GM18873 (cell line): ENCODE results near the gene GKN1.

Experiments
- ATAC-seq: cut with Tn5 transposase; IDR thresholded peaks from one replicate; pipeline ENCODE4 v1.9.1; 2021; ENCODE audit warnings: mild to moderate bottlenecking, moderate library complexity, moderate number of reproducible peaks; ENCODE audit not compliant: unreplicated experiment, low FRiP score

The GKN1 gene, protein sequence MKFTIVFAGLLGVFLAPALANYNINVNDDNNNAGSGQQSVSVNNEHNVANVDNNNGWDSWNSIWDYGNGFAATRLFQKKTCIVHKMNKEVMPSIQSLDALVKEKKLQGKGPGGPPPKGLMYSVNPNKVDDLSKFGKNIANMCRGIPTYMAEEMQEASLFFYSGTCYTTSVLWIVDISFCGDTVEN

DNA sequence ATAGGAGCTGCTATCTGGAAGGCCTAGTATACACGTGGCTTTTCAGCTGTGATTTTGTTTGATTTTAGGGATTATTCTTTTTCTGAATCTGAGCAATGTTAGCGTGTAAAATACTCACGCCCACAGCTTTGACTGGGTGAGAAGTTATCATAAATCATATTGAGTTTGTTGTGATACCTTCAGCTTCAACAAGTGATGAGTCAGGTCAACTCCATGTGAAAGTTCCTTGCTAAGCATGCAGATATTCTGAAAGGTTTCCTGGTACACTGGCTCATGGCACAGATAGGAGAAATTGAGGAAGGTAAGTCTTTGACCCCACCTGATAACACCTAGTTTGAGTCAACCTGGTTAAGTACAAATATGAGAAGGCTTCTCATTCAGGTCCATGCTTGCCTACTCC, at the start of gene GKN1:
Gene GKN1 (plus strand): TSS at position 386 of the 400 bp plus-strand sequence. CDS start 42 bp downstream, outside the sequence.
- no peak for ATAC-seq

DNA sequence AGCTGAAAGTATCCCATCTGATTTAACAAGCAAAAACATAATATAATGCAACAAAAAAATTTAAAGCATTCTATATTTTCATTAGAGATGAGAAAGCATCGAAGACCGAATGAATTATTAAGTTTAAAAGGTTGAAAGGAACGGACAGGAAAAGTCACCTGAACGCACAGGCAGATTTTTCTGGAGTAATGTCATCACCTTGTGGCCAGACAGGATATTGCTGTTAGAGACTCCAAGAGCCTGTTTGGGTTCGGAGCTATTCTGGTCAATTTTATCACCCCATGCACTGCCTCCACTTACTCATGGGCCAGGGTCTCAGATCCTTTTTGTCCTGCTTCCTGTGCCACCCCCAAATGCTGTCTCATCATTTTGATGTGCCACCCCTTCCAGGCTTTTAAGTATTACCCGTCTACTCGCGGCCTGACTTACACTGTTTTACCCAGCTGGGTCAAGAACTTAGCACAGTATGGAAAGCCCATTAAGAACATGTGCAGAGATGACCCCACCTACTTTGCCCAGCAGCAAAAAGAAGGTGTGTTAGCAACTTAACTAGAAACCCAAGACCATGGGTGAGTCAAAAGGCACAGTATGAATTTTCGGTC, 49.0 kb upstream of the GKN1 start:
- ATAC-seq: no peak

DNA sequence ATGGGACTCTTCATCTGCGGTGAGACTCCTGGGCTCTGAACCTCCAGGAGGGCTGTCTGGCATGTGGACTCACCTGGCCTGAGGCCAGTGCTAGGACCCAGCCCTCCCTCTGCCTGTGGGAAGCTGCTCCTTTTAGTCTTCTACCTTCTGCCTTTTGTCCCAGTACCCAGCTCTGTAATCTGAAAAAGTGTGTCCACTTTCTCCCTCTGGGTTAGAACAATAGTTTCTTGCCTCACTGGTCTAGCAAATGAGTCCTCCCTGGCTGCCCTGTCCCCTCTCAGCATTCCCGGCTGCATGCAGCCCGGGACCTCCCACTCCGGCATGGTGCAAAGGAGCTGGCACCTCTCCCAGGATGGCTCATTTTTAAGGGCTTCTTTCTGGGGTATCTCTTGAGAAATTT, 47.6 kb upstream of the GKN1 start:
- ATAC-seq: no peak

DNA sequence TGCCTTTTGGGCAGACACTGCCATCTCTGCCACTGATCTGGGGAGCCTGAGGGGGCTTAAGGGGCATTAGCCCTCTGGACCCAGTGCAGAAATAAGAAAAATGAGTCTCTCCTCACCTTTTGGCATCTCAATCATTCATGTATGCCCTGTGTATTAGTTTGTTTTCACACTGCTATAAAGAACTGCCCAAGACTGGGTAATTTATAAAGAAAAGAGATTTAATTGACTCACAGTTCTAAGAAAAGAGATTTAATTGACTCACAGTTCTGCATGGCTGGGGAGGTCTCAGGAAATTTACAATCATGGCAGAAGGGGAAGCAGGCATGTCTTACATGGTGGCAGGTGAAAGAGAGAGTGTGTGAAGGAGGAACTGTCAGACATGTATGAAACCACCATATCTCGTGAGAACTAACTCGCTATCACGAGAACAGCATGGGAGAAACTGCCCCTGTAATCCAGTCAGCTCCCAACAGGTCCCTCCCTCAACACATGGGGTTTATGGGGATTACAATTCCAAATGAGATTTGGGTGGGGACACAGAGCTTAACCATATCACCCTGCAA, 43.2 kb upstream of the GKN1 start:
- no peak for ATAC-seq

DNA sequence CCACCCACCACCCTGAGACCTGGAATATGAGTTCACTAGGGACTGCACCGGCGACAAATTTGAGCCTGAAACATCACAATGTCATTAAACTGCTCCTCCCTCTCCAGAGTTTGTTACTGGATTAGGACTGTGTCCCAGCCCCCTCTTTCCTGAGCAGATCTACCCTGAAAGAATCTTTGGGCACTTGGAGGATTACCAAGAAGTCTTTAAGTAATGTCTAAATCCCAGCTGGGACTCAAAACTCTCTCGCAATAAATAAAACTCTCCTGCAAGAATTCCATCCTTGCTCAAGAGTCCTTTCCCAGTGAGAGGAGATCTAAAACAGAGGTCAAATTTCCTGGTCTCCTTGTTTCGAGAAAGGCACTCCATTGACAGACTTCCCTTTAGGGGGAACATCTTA, 42.6 kb upstream of the GKN1 start:
- no peak for ATAC-seq

DNA sequence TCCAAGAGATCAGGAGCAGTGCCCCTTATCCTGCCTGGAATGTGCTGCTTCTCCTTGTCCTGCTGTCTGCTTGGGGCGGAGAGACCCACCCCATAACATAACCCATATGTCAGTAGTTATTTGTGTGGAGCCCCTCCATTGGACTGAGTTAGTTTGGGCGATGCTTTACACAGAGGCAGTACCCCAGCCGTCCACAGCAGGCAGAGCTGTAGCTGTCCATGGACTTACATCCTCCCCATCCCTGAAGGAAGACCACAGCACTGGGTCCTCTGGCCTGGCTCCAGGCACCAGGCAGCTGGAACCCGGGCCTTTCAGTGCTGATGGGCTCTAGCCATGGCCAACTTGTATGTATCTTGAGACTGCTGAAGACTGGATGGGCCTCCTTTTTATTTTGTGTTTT, 42.0 kb upstream of the GKN1 start:
- ATAC-seq: no peak

DNA sequence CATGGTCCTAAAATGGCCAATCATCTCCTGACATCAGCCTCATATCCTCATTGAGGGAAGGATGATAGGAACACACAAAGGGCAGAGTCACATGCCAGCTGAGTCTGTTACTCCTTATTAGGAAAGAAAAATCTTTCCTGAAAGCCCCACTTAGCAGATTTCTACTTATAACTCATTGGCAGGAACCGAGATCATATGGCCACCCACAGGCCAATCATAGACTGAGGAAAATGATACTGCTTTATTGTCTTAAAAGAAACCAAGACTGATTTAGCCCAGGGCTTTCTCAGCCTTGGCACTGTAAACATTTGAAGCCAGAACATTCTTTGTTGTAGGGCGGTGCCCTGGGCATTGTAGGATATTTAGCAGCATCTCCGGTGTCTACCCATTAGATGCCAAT, 40.4 kb upstream of the GKN1 start:
- no peak for ATAC-seq

DNA sequence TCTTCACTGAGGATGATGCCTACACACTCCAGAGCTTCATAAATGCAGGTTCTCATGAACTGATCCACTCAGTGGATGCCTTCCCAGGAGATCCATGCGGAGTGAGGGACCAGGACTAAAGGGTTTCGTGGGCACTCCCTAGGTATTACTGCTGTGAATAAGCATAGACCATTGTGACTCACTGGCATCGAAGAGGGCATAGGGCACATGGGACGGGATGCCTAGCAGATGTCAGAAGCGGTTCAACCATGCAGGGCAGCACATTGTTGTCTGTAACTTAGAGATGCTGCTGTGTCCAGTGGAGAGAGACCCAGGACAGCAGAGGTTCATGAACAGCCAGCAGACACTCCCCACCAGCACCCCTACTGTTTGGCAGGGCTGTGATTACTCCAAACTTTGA, 39.0 kb upstream of the GKN1 start:
- no peak for ATAC-seq

DNA sequence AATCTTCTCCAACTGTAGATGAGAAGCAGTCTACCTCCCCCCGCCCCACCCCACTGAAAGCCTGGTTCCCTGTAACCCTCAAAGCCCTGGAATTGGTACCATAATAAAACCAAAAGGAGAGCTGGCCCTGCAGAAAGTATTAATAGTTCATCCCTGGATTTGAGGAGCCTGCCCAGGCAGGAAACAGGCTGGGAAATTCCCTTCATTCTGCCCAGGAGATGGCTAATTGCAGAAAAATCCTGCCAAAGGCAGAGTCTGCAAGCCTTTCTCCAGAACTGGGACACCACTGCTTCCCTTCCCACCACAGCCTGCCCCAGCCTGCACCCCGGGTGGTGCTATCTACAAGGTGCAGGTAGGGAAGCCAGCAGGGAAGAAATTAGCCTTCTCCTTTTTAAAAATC, 38.0 kb upstream of the GKN1 start:
- no peak for ATAC-seq

DNA sequence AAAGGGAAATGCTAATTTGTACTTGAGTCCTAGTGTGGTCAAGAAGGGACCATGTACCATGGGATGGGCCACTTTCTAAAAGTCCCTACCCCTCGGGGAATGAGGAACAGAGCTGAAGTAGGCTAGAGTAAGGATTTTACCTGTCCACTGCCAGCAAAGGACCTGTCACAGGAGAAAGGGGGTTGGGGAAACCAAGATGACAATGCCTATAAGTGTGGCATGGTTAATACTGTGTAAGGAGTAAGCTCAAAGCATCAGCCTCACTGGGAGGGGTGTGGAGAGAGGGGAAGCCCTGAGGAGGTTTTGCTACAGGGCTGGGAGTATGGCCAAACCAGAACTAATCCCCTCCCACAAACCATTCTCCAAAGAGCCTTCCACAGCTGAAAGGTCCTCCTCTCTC, 37.5 kb upstream of the GKN1 start:
- ATAC-seq: no peak

DNA sequence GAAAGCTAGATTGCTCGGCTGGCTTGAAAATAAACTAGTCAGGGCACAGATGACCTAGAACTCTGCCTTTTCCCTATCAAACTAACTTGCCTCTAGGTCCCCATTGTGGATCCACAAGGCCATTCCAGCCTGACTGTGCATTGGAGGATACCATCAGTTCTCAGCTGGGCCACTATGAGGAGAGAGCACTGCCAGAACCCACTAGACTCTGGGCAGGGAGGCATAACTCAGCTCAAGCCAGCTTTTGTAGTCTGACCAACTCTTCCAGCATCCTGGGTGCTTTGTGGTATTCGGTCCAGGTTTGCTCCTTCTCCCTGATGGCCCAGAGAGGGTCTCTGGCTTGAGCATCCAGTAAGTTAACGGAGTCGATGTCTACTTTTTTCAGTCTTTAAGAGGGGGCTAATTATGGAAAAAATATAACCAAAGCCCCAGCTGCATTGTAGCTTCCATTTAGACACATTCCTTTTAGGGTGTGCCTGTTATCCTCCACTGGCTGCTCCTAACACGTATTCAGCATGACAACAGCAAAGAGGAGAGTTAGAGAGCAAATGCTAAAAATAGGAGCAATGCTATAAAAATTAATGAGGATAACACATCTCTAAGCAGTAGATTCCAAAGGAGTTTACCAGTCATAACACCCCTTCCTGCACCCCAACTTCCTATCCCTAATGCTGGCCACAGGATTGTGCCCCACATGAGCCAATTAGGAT, 36.9 kb upstream of the GKN1 start:
- no peak for ATAC-seq

DNA sequence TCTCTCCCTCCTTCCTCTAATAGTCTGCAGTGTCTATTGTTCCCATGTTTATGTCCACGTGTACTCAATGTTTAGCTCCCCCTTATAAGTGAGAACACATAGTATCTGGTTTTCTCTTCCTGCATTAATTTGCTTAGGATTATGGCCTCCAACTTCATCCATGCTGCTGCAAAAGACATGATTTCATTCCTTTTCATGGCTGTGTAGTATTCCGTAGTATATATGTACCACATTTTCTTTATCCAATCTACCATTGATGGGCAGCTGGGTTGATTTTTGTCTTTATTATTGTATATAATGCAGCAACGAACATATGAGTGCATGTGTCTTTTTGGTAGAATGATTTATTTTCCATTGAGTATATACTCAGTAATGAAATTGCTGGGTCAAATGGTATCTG, 35.5 kb upstream of the GKN1 start:
- no peak for ATAC-seq

DNA sequence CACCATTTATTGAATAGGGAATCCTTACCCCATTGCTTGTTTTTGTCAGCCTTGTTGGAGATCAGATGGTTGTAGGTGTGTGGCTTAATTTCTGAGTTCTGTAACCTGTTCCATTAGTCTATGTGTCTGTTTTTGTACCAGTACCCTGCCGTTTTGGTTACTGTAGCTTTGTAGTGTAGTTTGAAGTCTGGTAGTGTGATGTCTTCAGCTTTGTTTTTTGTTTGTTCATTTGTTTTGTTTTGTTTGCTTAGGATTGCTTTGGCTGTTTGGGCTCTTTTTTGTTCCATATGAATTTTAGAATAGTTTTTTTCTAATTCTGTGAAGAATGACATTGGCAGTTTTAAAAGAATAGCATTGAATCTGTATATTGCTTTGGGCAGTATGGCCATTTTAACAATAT, 34.5 kb upstream of the GKN1 start:
- ATAC-seq: no peak

DNA sequence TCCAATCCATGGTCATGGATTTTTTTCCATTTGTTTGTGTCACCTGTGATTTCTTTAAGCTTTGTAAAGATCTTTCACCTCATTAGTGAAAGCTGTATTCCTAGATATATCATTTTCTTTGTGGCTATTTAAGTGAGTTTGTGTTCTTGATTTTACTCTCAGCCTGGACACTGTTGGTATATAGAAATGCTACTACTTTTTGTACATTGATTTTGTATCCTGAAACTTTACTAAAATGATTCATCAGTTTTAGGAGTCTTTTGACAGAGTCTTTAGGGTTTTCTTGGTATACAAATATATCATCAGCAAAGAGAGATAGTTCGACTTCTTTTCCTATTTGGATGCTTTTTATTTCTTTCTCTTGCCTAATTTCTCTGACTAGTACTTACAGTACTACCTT, 34.1 kb upstream of the GKN1 start:
- no peak for ATAC-seq

DNA sequence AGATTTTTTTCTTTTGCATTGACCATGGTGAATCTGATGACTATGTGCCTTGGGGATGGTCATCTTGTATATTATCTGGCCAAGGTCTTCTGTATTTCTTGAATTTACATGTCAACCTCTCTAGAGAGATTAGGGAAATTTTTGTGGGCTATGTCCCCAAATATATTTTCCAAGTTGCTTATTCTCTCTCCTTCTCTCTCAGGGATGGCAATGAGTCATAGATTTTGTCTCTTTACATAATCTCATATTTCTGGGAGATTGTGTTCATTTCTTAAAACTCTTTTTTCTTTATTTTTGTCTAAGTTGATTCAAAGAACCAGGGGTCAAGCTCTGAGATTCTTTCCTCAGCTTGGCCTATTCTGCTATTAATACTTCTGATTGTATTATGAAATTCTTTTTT, 31.6 kb upstream of the GKN1 start:
- no peak for ATAC-seq

DNA sequence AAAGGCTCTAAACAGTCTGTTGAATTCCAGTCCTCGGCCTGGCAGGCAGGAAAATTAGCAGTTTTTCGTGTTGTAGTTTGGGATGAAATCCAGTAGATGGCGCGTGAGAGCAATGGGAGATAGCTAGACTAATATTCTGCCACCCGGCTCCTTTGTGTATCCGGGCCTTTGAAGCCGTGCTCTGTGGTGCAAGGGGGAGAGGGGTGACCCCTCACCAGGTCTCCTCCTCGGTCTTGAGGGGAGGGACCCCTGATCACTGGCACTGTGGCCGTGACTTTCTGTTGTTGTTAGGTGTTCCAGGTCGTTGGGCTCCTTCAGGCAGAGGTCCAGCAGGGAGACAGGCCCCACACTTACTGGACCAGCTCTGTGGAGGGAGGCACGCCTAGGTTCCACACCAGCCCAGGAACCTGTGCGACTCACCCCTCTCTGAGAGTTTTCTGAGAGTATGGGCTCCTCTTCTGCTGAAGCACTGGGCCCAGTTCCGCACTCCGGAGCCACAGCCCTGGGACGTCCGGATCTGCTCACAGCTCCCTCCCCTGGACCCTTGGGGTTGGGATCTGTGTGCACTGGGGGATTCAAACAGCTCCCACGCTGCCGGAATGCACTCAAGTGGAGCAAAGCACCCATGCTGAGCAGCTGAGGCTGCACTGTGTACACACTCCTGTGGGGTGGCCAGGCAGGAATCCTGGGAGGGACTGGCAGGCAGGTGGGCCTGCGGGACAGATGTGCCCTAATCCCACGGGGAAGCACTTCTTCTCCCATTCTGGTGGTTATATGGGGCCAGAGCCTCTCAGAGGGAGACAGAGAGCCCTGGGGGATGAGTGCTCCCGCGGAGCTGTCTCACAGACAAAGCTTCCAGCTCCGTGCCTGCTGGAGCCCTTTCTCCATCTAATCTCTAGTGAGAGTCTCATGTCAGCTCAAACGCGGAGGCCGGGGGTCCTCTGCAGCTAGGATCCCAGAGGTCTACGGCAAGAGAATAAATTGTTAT, 30.6 kb upstream of the GKN1 start:
- ATAC-seq: no peak

DNA sequence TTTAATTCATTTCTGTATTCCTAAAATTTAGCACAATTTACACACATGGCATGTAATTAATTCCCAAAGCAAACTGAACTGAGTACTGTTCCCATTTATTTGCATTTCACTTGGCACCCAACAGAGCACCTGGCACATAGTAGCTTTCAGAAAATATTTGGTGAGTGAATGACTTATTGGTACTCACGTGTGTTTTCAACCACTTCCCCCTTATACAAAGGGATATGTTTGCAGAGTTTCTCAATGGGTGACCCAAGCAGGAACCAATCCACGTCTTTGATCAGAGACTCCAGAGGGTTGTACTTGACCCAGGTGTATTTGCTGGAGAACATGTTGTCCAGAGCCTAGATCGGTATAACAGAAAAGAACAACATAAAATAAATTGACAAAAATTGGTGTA, 28.3 kb upstream of the GKN1 start:
- no peak for ATAC-seq

DNA sequence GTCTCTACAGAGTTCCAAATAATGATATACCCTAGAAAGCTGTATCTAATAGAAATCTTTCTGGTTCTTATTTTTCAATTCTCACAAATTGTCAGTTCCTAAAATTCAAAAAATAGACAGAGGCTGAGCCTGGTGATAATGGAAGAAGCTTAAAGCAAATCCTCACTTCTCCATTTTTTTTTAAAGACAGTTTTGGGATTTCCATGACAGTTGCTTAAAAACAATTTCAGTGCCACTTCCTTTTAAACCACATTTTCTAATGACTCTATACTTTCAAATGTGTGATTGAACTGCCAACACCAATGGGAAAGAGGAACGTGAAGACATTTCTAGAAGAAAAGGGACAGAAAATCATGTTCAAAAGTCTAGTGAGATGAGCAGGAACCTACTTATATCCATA, 25.7 kb upstream of the GKN1 start:
- ATAC-seq: no peak

DNA sequence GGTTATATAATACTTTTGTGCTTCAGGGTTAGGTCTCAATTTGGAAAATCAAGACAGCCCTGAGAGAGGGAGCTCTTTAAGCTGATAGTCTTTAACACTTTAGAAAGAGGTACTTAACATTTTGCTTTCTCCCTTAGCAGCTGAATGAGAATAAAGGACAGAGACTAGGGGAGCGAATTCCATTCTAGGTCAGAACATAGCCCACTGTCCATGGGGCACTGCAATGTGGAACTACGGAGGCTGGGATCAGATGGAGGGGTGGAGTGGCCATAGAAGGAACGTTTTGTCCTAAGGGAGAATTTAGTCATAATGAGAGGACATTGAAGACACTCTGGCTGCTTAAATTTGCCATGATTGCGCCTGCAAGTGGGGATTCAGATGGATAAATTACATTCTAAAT, 22.5 kb upstream of the GKN1 start:
- no peak for ATAC-seq

DNA sequence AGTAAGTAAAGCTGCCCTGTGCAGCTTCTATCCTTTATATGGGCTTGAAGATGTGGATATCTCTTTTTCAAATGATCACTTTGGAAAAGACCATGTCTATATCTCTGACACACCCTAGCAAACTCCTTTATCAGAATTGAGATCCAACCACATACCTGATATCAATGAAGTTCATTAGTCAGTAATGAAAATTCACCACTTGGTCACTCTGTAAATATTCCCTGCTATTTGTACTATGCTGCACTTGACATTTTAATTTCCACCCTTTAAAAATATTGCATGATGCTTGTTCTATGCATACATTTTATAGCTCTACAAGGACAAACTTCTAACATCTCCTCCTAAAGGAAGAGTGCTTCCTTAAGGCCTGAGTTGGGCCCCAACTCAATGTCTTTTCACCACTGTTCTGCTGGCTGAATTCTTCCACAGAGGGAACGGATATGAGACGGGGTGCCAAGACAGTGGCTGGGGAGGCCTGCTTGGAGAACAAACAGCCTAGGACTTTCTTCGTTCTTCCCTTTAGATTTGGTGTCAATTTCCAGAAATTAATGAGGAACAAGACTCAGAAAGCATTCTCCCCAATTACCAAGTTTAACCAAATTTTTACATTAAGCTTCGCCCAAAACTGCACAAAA, 21.4 kb upstream of the GKN1 start, which contains the start of gene GKN2:
Gene GKN2 (minus strand): TSS at position 7 of the 635 bp plus-strand sequence. CDS start 32 bp downstream, outside the sequence.
- ATAC-seq: no peak
